HG03159 (cell line): ENCODE data around the gene GDNF.

Experiments
- ATAC-seq: cut with Tn5 transposase; IDR thresholded peaks from one replicate; pipeline ENCODE4 v1.9.1; 2021; ENCODE audit warnings: mild to moderate bottlenecking, moderate library complexity; ENCODE audit not compliant: unreplicated experiment

The GDNF gene

GRCh38 chr5:37847978-37848425, 8.2 kb upstream of the GDNF start:
- no peak for ATAC-seq

- no peak for ATAC-seq
These were observed 7.0 kb upstream of the GDNF start for GRCh38 chr5:37846786-37847310.

- no peak for ATAC-seq
These were observed 4.2 kb upstream of the GDNF start for GRCh38 chr5:37844009-37844408.

GRCh38 chr5:37842048-37842447, 2.2 kb upstream of the GDNF start:
- no peak for ATAC-seq

GRCh38 chr5:37841203-37841602, 1.4 kb upstream of the GDNF start:
- ATAC-seq = no peak

GRCh38 chr5:37840053-37841034, 503 bp upstream of the GDNF start:
- no peak for ATAC-seq

GRCh38 chr5:37838933-37839341, 904 bp downstream of the GDNF start:
- no peak for ATAC-seq

- no peak for ATAC-seq
These were observed 1.5 kb downstream of the GDNF start for GRCh38 chr5:37838152-37838932.

GRCh38 chr5:37837414-37838032, 2.3 kb downstream of the GDNF start:
- ATAC-seq = peak; percentile 53

- ATAC-seq = no peak
These were observed 3.0 kb downstream of the GDNF start for GRCh38 chr5:37836592-37837413.

GRCh38 chr5:37836235-37836591, 3.6 kb downstream of the GDNF start:
- no peak for ATAC-seq

- ATAC-seq = no peak
These were observed 4.4 kb downstream of the GDNF start for GRCh38 chr5:37835380-37835973.

GRCh38 chr5:37834542-37835379, 5.1 kb downstream of the GDNF start:
- no peak for ATAC-seq

- no peak for ATAC-seq
These were observed 5.9 kb downstream of the GDNF start for GRCh38 chr5:37833990-37834389.

- ATAC-seq = no peak
These were observed 7.9 kb downstream of the GDNF start for GRCh38 chr5:37831821-37832534.

- ATAC-seq = no peak
These were observed 9.5 kb downstream of the GDNF start for GRCh38 chr5:37830348-37830747.

GRCh38 chr5:37825334-37825915, 14.4 kb downstream of the GDNF start:
- no peak for ATAC-seq
